Nephron (organoid): ENCODE results near the gene CDK19.
"Not testable (repeated sequence)": the region's sequence is repeated elsewhere in the genome, so short reads cannot be mapped to it uniquely, and the experiment has no call there.

Source experiments
- H3K27ac Mint-ChIP-seq, 3 experiments: 2 replicates each; pipeline ENCODE4 v1.8.0; 2020; ENCODE audit warnings: mixed read lengths in 3 of 3, mild to moderate bottlenecking in 2 of 3, moderate library complexity in 1 of 3
- H3K27me3 Mint-ChIP-seq: 2 replicates; pipeline ENCODE4 v1.8.0; 2021; ENCODE audit warnings: low read depth, mild to moderate bottlenecking, moderate library complexity, mixed read lengths
- H3K36me3 Mint-ChIP-seq: 2 replicates; pipeline ENCODE4 v1.8.0; 2020; ENCODE audit warnings: low read depth, mixed read lengths
- H3K4me1 Mint-ChIP-seq: 2 replicates; pipeline ENCODE4 v1.8.0; 2020; ENCODE audit warnings: mixed read lengths
- H3K4me3 Mint-ChIP-seq, 3 experiments: 2 replicates each; pipeline ENCODE4 v1.8.0; 2020; ENCODE audit warnings: mild to moderate bottlenecking in 3 of 3, mixed read lengths in 3 of 3, moderate library complexity in 2 of 3
- H3K9me3 Mint-ChIP-seq: 2 replicates; pipeline ENCODE4 v1.8.0; 2020; ENCODE audit warnings: mixed read lengths
- TF ChIP-seq, protein P1 (sequence below), 3 experiments: fragments of 200-600 bp; sonication (generic); IDR thresholded peaks; one replicate each; pipeline ENCODE4 v1.5.0; 2021; ENCODE audit warnings: antibody characterized with exemption in 3 of 3; ENCODE audit not compliant: unreplicated experiment in 3 of 3

The CDK19 gene

DNA sequence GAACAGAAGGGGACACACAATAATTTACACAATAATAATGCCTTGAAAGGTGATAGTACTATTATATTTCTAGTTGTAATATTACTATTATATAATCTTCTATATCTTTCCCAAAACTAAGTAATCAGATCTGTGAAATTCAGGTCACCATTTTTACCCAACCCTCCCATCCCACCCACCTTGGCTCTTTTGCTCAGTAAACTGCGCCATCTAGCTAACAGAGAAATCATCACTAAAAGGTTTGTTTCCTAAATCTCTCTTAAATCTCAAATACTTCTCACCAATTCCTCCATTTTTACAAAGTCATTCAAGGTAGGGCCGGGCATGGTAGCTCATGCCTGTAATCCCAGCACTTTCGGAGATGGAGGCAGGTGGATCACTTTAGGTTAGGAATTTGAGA lies 83.4 kb downstream of the CDK19 start:
- Mint-ChIP-seq H3K4me3 (no peak overlapping the region), H3K27me3 (no peaks in the 10 kb centered on the region), H3K36me3 (peaks cover 23% of the 10 kb centered on the region), H3K9me3 (no peaks in the 10 kb centered on the region), H3K4me1 (no peaks in the 10 kb centered on the region), H3K27ac (no peak overlapping the region)
- TF ChIP-seq, protein P1, sequence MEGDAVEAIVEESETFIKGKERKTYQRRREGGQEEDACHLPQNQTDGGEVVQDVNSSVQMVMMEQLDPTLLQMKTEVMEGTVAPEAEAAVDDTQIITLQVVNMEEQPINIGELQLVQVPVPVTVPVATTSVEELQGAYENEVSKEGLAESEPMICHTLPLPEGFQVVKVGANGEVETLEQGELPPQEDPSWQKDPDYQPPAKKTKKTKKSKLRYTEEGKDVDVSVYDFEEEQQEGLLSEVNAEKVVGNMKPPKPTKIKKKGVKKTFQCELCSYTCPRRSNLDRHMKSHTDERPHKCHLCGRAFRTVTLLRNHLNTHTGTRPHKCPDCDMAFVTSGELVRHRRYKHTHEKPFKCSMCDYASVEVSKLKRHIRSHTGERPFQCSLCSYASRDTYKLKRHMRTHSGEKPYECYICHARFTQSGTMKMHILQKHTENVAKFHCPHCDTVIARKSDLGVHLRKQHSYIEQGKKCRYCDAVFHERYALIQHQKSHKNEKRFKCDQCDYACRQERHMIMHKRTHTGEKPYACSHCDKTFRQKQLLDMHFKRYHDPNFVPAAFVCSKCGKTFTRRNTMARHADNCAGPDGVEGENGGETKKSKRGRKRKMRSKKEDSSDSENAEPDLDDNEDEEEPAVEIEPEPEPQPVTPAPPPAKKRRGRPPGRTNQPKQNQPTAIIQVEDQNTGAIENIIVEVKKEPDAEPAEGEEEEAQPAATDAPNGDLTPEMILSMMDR (IDR thresholded peaks at IDR 0.05; ENCODE audit: unreplicated experiment in 3 of 3): no peak

DNA sequence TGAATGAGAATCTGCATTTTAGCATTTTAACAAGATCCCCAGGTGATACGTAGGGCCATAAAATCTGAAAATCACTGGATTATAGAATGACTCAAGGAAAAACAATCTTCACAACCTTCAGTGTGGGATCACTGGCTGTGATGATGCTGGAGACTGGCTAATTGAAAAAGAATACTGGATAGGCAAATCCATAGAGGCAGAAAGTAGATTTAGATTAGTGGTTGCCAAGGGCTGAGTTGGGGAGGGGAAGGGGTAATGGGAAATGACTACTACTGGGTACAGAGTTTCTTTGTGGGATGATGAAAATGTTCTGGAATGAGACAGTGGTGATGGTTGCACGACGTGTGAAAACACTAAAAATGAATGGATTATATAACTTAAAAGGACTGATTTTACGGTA lies 84.1 kb downstream of the CDK19 start:
- H3K36me3 Mint-ChIP-seq: peaks cover 23% of the 10 kb centered on the region
- TF ChIP-seq, protein P1 (IDR thresholded peaks at IDR 0.05; ENCODE audit: unreplicated experiment in 3 of 3): no peak
- H3K27me3 Mint-ChIP-seq: no peaks in the 10 kb centered on the region
- no peak overlapping the region for H3K4me3 Mint-ChIP-seq
- H3K4me1 Mint-ChIP-seq: no peaks in the 10 kb centered on the region
- H3K27ac Mint-ChIP-seq: no peak overlapping the region
- H3K9me3 Mint-ChIP-seq: no peaks in the 10 kb centered on the region

DNA sequence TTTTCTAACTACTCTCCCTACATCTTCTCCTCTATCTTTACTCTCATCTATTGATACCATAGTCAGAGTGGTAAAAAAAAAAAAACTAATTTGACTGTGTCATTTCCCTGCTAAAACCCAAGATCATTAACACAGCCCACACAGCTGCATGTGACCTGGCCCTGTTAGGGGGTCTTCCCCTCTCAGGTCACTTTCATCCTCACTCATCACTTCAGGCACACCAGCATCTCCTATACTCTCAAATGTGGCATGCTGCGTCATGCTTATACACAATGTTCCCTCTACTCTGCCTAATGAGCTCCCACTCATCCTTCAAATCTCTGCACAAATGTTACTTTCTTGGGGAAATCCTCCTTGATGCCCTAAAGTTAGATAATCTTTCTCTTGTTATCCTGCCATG lies 86.8 kb downstream of the CDK19 start:
- Mint-ChIP-seq H3K9me3 (no peaks in the 10 kb centered on the region), H3K4me1 (no peaks in the 10 kb centered on the region), H3K27ac (no peak overlapping the region), H3K36me3 (peaks cover 17% of the 10 kb centered on the region), H3K4me3 (no peak overlapping the region), H3K27me3 (no peaks in the 10 kb centered on the region)
- TF ChIP-seq, protein P1 (IDR thresholded peaks at IDR 0.05; ENCODE audit: unreplicated experiment in 3 of 3): no peak

DNA sequence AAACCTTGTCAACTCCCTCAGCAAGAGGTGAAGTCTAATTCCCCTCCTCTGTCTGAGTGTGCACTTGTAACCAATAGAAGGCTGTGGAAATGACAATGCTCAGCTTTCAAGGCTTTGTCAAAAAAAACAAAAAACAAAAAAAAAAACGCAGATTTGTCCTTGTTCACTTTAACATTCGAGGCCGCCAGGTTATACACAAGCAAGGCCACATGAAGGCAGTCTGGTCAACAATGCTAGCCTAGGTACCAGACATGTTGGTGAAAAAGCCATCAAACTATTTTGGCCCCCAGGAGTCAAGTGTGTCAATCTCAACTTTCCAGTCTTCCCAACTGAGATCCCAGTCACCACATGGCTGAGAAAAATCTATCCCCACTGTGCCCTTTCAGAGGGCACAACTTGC lies 92.3 kb downstream of the CDK19 start:
- H3K36me3 Mint-ChIP-seq: peaks cover 3% of the 10 kb centered on the region
- no peaks in the 10 kb centered on the region for H3K9me3 Mint-ChIP-seq
- no peak overlapping the region for H3K4me3 Mint-ChIP-seq
- H3K4me1 Mint-ChIP-seq: no peaks in the 10 kb centered on the region
- no peak overlapping the region for H3K27ac Mint-ChIP-seq
- no peaks in the 10 kb centered on the region for H3K27me3 Mint-ChIP-seq
- TF ChIP-seq, protein P1 (IDR thresholded peaks at IDR 0.05; ENCODE audit: unreplicated experiment in 3 of 3): no peak

DNA sequence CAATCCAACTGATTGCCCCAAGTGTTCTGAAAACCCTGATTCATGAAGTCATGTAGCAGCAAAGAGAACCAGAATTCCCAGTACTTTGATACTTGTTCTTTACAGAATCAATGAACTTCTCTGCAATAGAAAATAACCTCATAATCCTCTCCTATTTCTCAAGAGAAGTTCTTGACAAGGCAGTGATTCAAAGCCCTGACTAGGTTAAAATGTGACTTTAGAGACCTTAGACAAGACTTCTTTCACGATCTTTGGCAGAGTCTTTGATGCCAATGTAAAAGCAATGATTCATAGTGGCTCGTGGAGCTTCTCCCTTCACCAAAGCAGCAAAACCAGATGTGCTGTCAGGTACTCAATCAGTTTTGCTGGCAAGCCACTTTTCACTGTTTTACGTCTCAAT lies 95.2 kb downstream of the CDK19 start:
- Mint-ChIP-seq H3K36me3 (peaks cover 3% of the 10 kb centered on the region), H3K4me1 (no peaks in the 10 kb centered on the region)

DNA sequence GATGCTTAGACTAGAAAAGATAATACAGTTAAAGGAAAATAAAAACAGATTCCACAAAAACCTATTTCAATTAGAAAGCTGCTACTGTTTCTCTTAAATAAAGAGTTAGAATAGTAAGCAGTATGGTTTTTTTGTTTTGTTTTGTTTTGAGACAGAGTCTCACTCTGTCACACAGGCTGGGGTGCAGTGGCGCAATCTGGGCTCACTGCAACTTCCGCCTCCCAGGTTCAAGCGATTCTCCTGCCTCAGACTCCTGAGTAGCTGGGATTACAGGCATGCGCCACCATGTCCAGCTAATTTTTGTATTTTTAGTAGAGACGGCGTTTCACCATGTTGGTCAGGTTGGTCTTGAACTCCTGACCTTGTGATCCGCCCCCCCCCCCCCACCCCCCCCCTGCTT lies 95.7 kb downstream of the CDK19 start:
- H3K27ac Mint-ChIP-seq, H3K4me3 Mint-ChIP-seq, H3K27me3 Mint-ChIP-seq, H3K36me3 Mint-ChIP-seq, H3K4me1 Mint-ChIP-seq, H3K9me3 Mint-ChIP-seq: not testable (repeated sequence)

More for the DNA sequence above, 95.2 kb downstream of the CDK19 start:
- no peak overlapping the region for H3K4me3 Mint-ChIP-seq
- no peaks in the 10 kb centered on the region for H3K27me3 Mint-ChIP-seq
- no peak overlapping the region for H3K27ac Mint-ChIP-seq
- TF ChIP-seq, protein P1 (IDR thresholded peaks at IDR 0.05; ENCODE audit: unreplicated experiment in 3 of 3): no peak
- H3K9me3 Mint-ChIP-seq: peaks cover 1% of the 10 kb centered on the region
